Measurements from ENCODE around the gene ST8SIA6. TPM values are rescaled to one million over a fixed set of nuclear protein-coding genes. Genes with fewer than 3 reads are reported as not detected.

ST8SIA6 gene
- total and polyA plus RNA-seq, 9 of the 15 experiments (the other 6 are each of a cell fraction or from before 2014, with no cell fraction given) = 0.69 to 6.7 (median 5.0) TPM

DNA sequence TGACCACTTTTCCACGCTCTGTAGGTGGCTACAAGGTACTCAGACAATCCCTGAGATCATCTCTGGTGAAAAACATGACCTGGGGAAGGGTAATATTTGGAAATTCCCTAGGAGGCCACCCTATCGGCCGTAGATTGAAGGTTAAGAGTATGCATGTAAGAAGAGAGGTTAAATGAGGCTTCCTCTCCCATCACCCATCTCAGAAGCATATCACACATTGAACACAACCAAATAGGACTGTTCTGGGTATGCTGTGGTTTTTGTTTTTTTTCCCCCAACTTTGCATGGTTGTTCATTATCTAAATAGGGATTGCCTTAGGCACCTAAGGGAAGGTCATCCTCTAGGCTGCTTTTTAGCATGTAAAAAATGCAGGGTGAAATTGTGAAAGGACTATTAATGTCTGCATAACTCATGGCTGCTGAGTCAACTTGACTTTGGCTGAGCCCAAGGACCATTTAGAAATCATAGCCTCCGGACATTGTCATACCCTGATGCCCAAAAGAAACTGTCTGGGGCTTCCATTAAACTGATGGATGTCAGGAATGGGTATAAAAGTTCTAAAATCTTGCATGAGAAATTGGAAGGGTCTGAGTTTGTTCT lies 24.7 kb upstream of the ST8SIA6 start:
- TF ChIP-seq MCM2 (IDR thresholded peaks at IDR 0.05; ENCODE audit: low read depth) (no peak), DACH1 (IDR thresholded peaks at IDR 0.05; ENCODE audit: partially characterized antibody) (no peak), TCF7 (IDR thresholded peaks at IDR 0.05; ENCODE audit: borderline replicate concordance) (no peak), ZNF324 (CRISPR knock-in tag; IDR thresholded peaks at IDR 0.05) (no peak), RBM39 (optimal IDR thresholded peaks at IDR 0.05; ENCODE audit: low read depth, low read length) (no peak), CBFA2T3 (IDR thresholded peaks at IDR 0.05) (no peak), FUS (optimal IDR thresholded peaks at IDR 0.05; ENCODE audit: low read depth, low read length) (no peak), TAF1 (IDR thresholded peaks at IDR 0.05; ENCODE audit: control insufficient read depth, extremely low read depth, insufficient read depth, low read length, severe bottlenecking) (no peak), ZFX (CRISPR knock-in tag; IDR thresholded peaks at IDR 0.05) (no peak), BDP1 (IDR thresholded peaks at IDR 0.05; ENCODE audit: insufficient read depth, insufficient read length) (no peak)
- TF ChIP-seq, protein P1, sequence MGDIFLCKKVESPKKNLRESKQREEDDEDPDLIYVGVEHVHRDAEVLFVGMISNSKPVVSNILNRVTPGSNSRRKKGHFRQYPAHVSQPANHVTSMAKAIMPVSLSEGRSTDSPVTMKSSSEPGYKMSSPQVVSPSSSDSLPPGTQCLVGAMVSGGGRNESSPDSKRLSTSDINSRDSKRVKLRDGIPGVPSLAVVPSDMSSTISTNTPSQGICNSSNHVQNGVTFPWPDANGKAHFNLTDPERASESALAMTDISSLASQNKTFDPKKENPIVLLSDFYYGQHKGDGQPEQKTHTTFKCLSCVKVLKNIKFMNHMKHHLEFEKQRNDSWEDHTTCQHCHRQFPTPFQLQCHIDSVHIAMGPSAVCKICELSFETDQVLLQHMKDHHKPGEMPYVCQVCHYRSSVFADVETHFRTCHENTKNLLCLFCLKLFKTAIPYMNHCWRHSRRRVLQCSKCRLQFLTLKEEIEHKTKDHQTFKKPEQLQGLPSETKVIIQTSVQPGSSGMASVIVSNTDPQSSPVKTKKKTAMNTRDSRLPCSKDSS (IDR thresholded peaks at IDR 0.05; ENCODE audit: low read depth, partially characterized antibody) = no peak
- no peak for FAIRE-seq
- POLR2A ChIA-PET = no interaction called here
- intact Hi-C loops (cut with micrococcal nuclease) = loop anchor here (10.0 kb wide), 1 partner anchor 116 kb away; no protein-coding TSS in a partner anchor
- Histone ChIP-seq H4K20me1 (replicated peaks; ENCODE audit: control insufficient read depth, insufficient read depth, low read length) (no peaks in the 10 kb centered on the region), H3K4me2 (ENCODE audit: insufficient read depth, low read length) (no peak overlapping the region), H3K4me1 (replicated peaks in 1 of 2; ENCODE audit: control insufficient read depth in 2 of 2, insufficient read depth in 2 of 2, low read length in 2 of 2) (peaks cover 2 to 3% of the 10 kb centered on the region in 2 experiments; a peak in 1 of 5 replicates), H3K4me3 (no peak overlapping the region), H2AFZ (ENCODE audit: low read depth, low read length) (no peak overlapping the region), H3K27me3 (ENCODE audit: control insufficient read depth in 2 of 2, insufficient read depth in 2 of 2, low read length in 2 of 2) (no peaks in the 10 kb centered on the region), H3K27ac (ENCODE audit: extremely low read depth, low read depth, low read length) (no peak overlapping the region), H3K9ac (ENCODE audit: insufficient read depth in 1 of 2, low read depth in 2 of 2, low read length in 2 of 2) (no peak overlapping the region), H3K9me1 (ENCODE audit: control insufficient read depth, insufficient read depth, low read length) (no peaks in the 10 kb centered on the region), H3K79me2 (ENCODE audit: control insufficient read depth, insufficient read depth, low read length) (peaks cover 23% of the 10 kb centered on the region), H3K9me3 (replicated peaks; ENCODE audit: control insufficient read depth, insufficient read depth, low read depth, low read length) (peaks cover 3% of the 10 kb centered on the region; the same call in 1 of the 2 replicates), H3K36me3 (ENCODE audit: control insufficient read depth, insufficient read depth, low read length) (peaks cover 6% of the 10 kb centered on the region; the same call in 1 of the 3 replicates)
- in situ Hi-C loops (cut with MboI) = loop anchor here (5.0 to 25.0 kb wide), 2 partner anchors 192 to 642 kb away; no protein-coding TSS in a partner anchor
- ATAC-seq = no peak
- WGBS (ENCODE audit: insufficient coverage, low coverage, missing lambda C conversion rate) = 74% methylated on average over 4 of the region's 4 CpGs
- DNase-seq (ENCODE audit: extremely low read depth in 1 of 4, low spot score in 3 of 4) = no peak
- CTCF ChIA-PET (ENCODE audit: low intra/inter-chr PET ratio) = no interaction called here
- BruUV-seq (replicated peaks) = no TSS peak

Measured in K562 (cell line).